NOMO-1 treated with dmso at 0.1 percent for 144 hours (cell line): Measurements from ENCODE around the gene PFKL.

ENCODE experiments used
- DNase-seq: peaks from one replicate; lab custom pipeline; 2025; ENCODE audit not compliant: unreplicated experiment; lab: John Stamatoyannopoulos, UW

PFKL gene

GRCh38 chr21:44325386-44326271, 25.8 kb downstream of the PFKL start:
- no peak for DNase-seq

- DNase-seq: no peak
These were observed 26.4 kb downstream of the PFKL start for GRCh38 chr21:44326272-44326647.

- DNase-seq: no peak
These were observed 27.1 kb downstream of the PFKL start for GRCh38 chr21:44326716-44327602.

- no peak for DNase-seq
These were observed 27.7 kb downstream of the PFKL start for GRCh38 chr21:44327603-44327974.

- no peak for DNase-seq
These were observed 28.5 kb downstream of the PFKL start for GRCh38 chr21:44328242-44328895.

GRCh38 chr21:44329086-44329889, 29.4 kb downstream of the PFKL start:
- DNase-seq: no peak

- no peak for DNase-seq
These were observed 30.3 kb downstream of the PFKL start for GRCh38 chr21:44329971-44330681.

- DNase-seq: no peak
These were observed 30.8 kb downstream of the PFKL start for GRCh38 chr21:44330698-44331097.

GRCh38 chr21:44331209-44331608, 31.4 kb downstream of the PFKL start:
- no peak for DNase-seq

- DNase-seq: no peak
These were observed 31.9 kb downstream of the PFKL start for GRCh38 chr21:44331650-44332307.

GRCh38 chr21:44332383-44332782, 32.5 kb downstream of the PFKL start:
- no peak for DNase-seq

- DNase-seq: no peak
These were observed 33.1 kb downstream of the PFKL start for GRCh38 chr21:44332965-44333364.

- DNase-seq: no peak
These were observed 33.9 kb downstream of the PFKL start for GRCh38 chr21:44333509-44334328.

GRCh38 chr21:44334329-44335030, 34.6 kb downstream of the PFKL start:
- no peak for DNase-seq

- no peak for DNase-seq
These were observed 35.6 kb downstream of the PFKL start for GRCh38 chr21:44335266-44336059.

GRCh38 chr21:44337449-44337848, 37.6 kb downstream of the PFKL start:
- no peak for DNase-seq
